ENCODE results near the gene MAML2.

The MAML2 gene

GRCh38 chr11:96342961-96343711 is at the start of gene MAML2:
Gene MAML2, minus strand, starts transcription at chr11:96343195. Its CDS starts 1,300 bp downstream, at chr11:96341895.
- peak; percentile 94 for DNase-seq (ENCODE audit: low spot score)

GRCh38 chr11:96391698-96392307 is 48.8 kb upstream of the MAML2 start:
- no peak for DNase-seq (ENCODE audit: low spot score)

- DNase-seq (ENCODE audit: low spot score) = peak; percentile 8
These were observed 47.4 kb upstream of the MAML2 start for GRCh38 chr11:96390488-96390792.

GRCh38 chr11:96389720-96390487 is 46.9 kb upstream of the MAML2 start, which contains the start of the genes CCDC82 and JRKL:
Gene CCDC82, minus strand, starts transcription at chr11:96389912. Its CDS starts 5,165 bp downstream, at chr11:96384747.
Gene JRKL, plus strand, starts transcription at chr11:96390013. Its CDS starts 637 bp downstream, at chr11:96390650.
- DNase-seq (ENCODE audit: low spot score) = peak; percentile 91

- peak; percentile 44 for DNase-seq (ENCODE audit: low spot score)
These were observed 46.1 kb upstream of the MAML2 start for GRCh38 chr11:96388891-96389719.

GRCh38 chr11:96385187-96385586 is 42.2 kb upstream of the MAML2 start:
- DNase-seq (ENCODE audit: low spot score) = no peak

GRCh38 chr11:96384156-96384555 is 41.2 kb upstream of the MAML2 start:
- DNase-seq (ENCODE audit: low spot score) = no peak

GRCh38 chr11:96376796-96377195 is 33.8 kb upstream of the MAML2 start:
- DNase-seq (ENCODE audit: low spot score) = no peak

GRCh38 chr11:96373826-96374225 is 30.8 kb upstream of the MAML2 start:
- DNase-seq (ENCODE audit: low spot score) = no peak

- no peak for DNase-seq (ENCODE audit: low spot score)
These were observed 24.3 kb upstream of the MAML2 start for GRCh38 chr11:96367342-96367741.

- no peak for DNase-seq (ENCODE audit: low spot score)
These were observed 23.0 kb upstream of the MAML2 start for GRCh38 chr11:96366024-96366423.

GRCh38 chr11:96365493-96365892 is 22.5 kb upstream of the MAML2 start:
- no peak for DNase-seq (ENCODE audit: low spot score)

GRCh38 chr11:96361778-96362177 is 18.8 kb upstream of the MAML2 start:
- no peak for DNase-seq (ENCODE audit: low spot score)

GRCh38 chr11:96358321-96358720 is 15.3 kb upstream of the MAML2 start:
- no peak for DNase-seq (ENCODE audit: low spot score)

GRCh38 chr11:96357794-96358193 is 14.8 kb upstream of the MAML2 start:
- DNase-seq (ENCODE audit: low spot score) = no peak

GRCh38 chr11:96356848-96357247 is 13.9 kb upstream of the MAML2 start:
- DNase-seq (ENCODE audit: low spot score) = no peak

- no peak for DNase-seq (ENCODE audit: low spot score)
These were observed 708 bp downstream of the MAML2 start for GRCh38 chr11:96342014-96342960.

- peak; percentile 63 for DNase-seq (ENCODE audit: low spot score)
These were observed 1.6 kb downstream of the MAML2 start for GRCh38 chr11:96341211-96342013.

- no peak for DNase-seq (ENCODE audit: low spot score)
These were observed 2.5 kb downstream of the MAML2 start for GRCh38 chr11:96340555-96340885.
